Liver (tissue), 9 donors: Measurements from ENCODE around the gene USP24. TPM values are rescaled to one million over a fixed set of nuclear protein-coding genes. Genes with fewer than 3 reads are reported as not detected.
A peak's percentile ranks its signal among the peaks of the same experiment; 100 is the strongest.

Source experiments
- DNase-seq: peaks from one replicate; pipeline ENCODE4 v3.0.0-alpha.2; 2017; ENCODE audit warnings: low spot score
- H3K27ac ChIP-seq, 2 donors: one replicate each; pipeline ENCODE4 v1.7.0; 2013; ENCODE audit warnings: inconsistent platforms in 2 of 2, low read length in 2 of 2, control low read depth in 1 of 2, low read depth in 1 of 2, mild to moderate bottlenecking in 1 of 2
- H3K27me3 ChIP-seq, 4 donors: one replicate each; pipeline versions ENCODE4 v1.6.1 to v1.7.0; 2013; ENCODE audit warnings: low read length in 3 of 4, inconsistent platforms in 1 of 4, mild to moderate bottlenecking in 1 of 4, moderate library complexity in 1 of 4; ENCODE audit not compliant: control insufficient read depth in 4 of 4, insufficient read depth in 4 of 4
- H3K36me3 ChIP-seq, 4 donors: one replicate each; pipeline versions ENCODE4 v1.6.1 to v1.7.0; 2013; ENCODE audit warnings: low read length in 3 of 4, mild to moderate bottlenecking in 3 of 4, low read depth in 1 of 4, moderate library complexity in 1 of 4; ENCODE audit not compliant: control insufficient read depth in 4 of 4, insufficient read depth in 3 of 4
- H3K4me1 ChIP-seq, 4 donors: one replicate each; pipeline versions ENCODE4 v1.6.1 to v1.7.0; 2013; ENCODE audit warnings: low read length in 3 of 4, mild to moderate bottlenecking in 3 of 4, moderate library complexity in 1 of 4; ENCODE audit not compliant: control insufficient read depth in 4 of 4, insufficient read depth in 4 of 4
- H3K4me3 ChIP-seq, 3 donors: one replicate each; pipeline versions ENCODE4 v1.6.1 to v1.7.0; 2013; ENCODE audit warnings: low read length in 3 of 3, control low read depth in 1 of 3, low read depth in 1 of 3, mild to moderate bottlenecking in 1 of 3
- H3K9ac ChIP-seq, 2 donors: one replicate each; pipeline ENCODE4 v1.7.0; 2013; ENCODE audit warnings: low read length in 2 of 2, mild to moderate bottlenecking in 2 of 2, moderate library complexity in 2 of 2, control low read depth in 1 of 2, low read depth in 1 of 2
- H3K9me3 ChIP-seq, 4 donors: one replicate each; pipeline versions ENCODE4 v1.6.1 to v1.7.0; 2013; ENCODE audit warnings: low read length in 3 of 4; ENCODE audit not compliant: control insufficient read depth in 4 of 4
- ATF3 ChIP-seq: IDR thresholded peaks from 2 replicates; pipeline ENCODE4 v1.6.1; 2016; ENCODE audit warnings: antibody characterized with exemption
- EGR1 ChIP-seq, 2 donors: IDR thresholded peaks; 2 replicates each; pipeline ENCODE4 v1.6.1; 2016 to 2018; ENCODE audit warnings: antibody characterized with exemption in 2 of 2, low read depth in 2 of 2
- FOXA1 ChIP-seq: IDR thresholded peaks from 2 replicates; pipeline ENCODE4 v1.6.1; 2016; ENCODE audit warnings: antibody characterized with exemption
- FOXA2 ChIP-seq: IDR thresholded peaks from 2 replicates; pipeline ENCODE4 v1.6.1; 2016; ENCODE audit warnings: antibody characterized with exemption
- GABPA ChIP-seq, 2 donors: IDR thresholded peaks in 1 of 2; conservative IDR thresholded peaks in 1 of 2; 2 replicates each; pipeline ENCODE4 v1.6.1; 2016; ENCODE audit warnings: antibody characterized with exemption in 2 of 2, mild to moderate bottlenecking in 1 of 2, moderate library complexity in 1 of 2
- HNF4A ChIP-seq, 2 donors: conservative IDR thresholded peaks; 2 replicates each; pipeline ENCODE4 v1.6.1; 2016; ENCODE audit warnings: antibody characterized with exemption in 2 of 2, mild to moderate bottlenecking in 2 of 2
- HNF4G ChIP-seq: IDR thresholded peaks from 2 replicates; pipeline ENCODE4 v1.6.1; 2016; ENCODE audit warnings: antibody characterized with exemption
- JUND ChIP-seq, 2 donors: IDR thresholded peaks; 2 replicates each; pipeline ENCODE4 v1.6.1; 2016; ENCODE audit warnings: antibody characterized with exemption in 2 of 2
- NR2F2 ChIP-seq: IDR thresholded peaks from 2 replicates; pipeline ENCODE4 v1.6.1; 2016; ENCODE audit warnings: antibody characterized with exemption
- RAD21 ChIP-seq, 2 donors: IDR thresholded peaks; 2 replicates each; pipeline ENCODE4 v1.6.1; 2016; ENCODE audit warnings: antibody characterized with exemption in 2 of 2, mild to moderate bottlenecking in 2 of 2
- REST ChIP-seq: IDR thresholded peaks from 2 replicates; pipeline ENCODE4 v1.6.1; 2016; ENCODE audit warnings: antibody characterized with exemption, mild to moderate bottlenecking
- RXRA ChIP-seq, 2 donors: IDR thresholded peaks; 2 replicates each; pipeline ENCODE4 v1.6.1; 2017 to 2018; ENCODE audit warnings: antibody characterized with exemption in 2 of 2, mild to moderate bottlenecking in 1 of 2
- SP1 ChIP-seq: IDR thresholded peaks from 2 replicates; pipeline ENCODE4 v1.6.1; 2018; ENCODE audit warnings: antibody characterized with exemption, mild to moderate bottlenecking
- TAF1 ChIP-seq: conservative IDR thresholded peaks from 2 replicates; pipeline ENCODE4 v1.6.1; 2016; ENCODE audit warnings: antibody characterized with exemption, mild to moderate bottlenecking
- YY1 ChIP-seq: IDR thresholded peaks from 2 replicates; pipeline ENCODE4 v1.6.1; 2016; ENCODE audit warnings: antibody characterized with exemption, mild to moderate bottlenecking
- ZBTB33 ChIP-seq: IDR thresholded peaks from 2 replicates; pipeline ENCODE4 v1.6.1; 2016; ENCODE audit warnings: antibody characterized with exemption
- WGBS: extraction: QIAGEN DNeasy Blood & Tissue Kit; methylation state at CpG from one replicate; pipeline ENCODE4 v1.1.7; 2013; 5-methylcytosine and 5-hydroxymethylcytosine counted together
- polyA plus RNA-seq, 2 donors: library from polyadenylated mRNA; stranded (reverse) in 1 of 2; unstranded in 1 of 2; fragments of 200-250 nt in 1 of 2; fragments of >200 nt in 1 of 2; fragmentation: Nextera tagmentation in 1 of 2; extraction: Ambion mirVana in 1 of 2; gene quantifications; one replicate each; pipeline versions ENCODE4 v1.2.1 to v1.2.3, GENCODE V29; 2013 to 2015
- total RNA-seq, 2 donors: library from RNA; depleted of rRNA; stranded (reverse); fragments of >200 nt; gene quantifications; one replicate each; pipeline ENCODE4 v1.2.3, GENCODE V29; 2014
- TF ChIP-seq, protein P1 (sequence below): IDR thresholded peaks from 2 replicates; pipeline ENCODE4 v1.6.1; 2016; ENCODE audit warnings: antibody characterized with exemption
- TF ChIP-seq, protein P2 (sequence below): fragments of 150-350 bp; IDR thresholded peaks from 2 replicates; pipeline ENCODE4 v1.5.1; 2017; ENCODE audit warnings: improper control_type of control experiment, low read depth, low read length; ENCODE audit not compliant: missing input control
- donor health status: healthy.
- donor health status: healthy.
- donor health status: healthy.
- donor health status: healthy.
- donor health status: healthy.

The USP24 gene
- total and polyA plus RNA-seq, 4 donors, result 7.0 to 75.8 (median 20.3) TPM

- peaks cover 7 to 59% (median 52%) of the 10 kb centered on the region in 4 donors for H3K36me3 ChIP-seq
- H3K4me1 ChIP-seq, result peaks cover 0 to 21% (median 6%) of the 10 kb centered on the region in 4 donors
- TF ChIP-seq RXRA (IDR thresholded peaks at IDR 0.05), result no peak
- TF ChIP-seq HNF4G, result no peak
- no peak for TF ChIP-seq RAD21 (IDR thresholded peaks at IDR 0.05)
- 97% methylated on average over 3 of the region's 3 CpGs for WGBS
- H3K9ac ChIP-seq, result no peak overlapping the region
- H3K27me3 ChIP-seq, result no peaks in the 10 kb centered on the region
- H3K4me3 ChIP-seq, result no peak overlapping the region
- DNase-seq, result no peak
- no peak overlapping the region for H3K27ac ChIP-seq
- no peaks in the 10 kb centered on the region for H3K9me3 ChIP-seq
Measured at GRCh38 chr1:55073187-55073916, 141.8 kb downstream of the USP24 start.

- peaks cover 5 to 52% (median 45%) of the 10 kb centered on the region in 4 donors for H3K36me3 ChIP-seq
- peaks cover 0 to 32% (median 12%) of the 10 kb centered on the region in 4 donors for H3K4me1 ChIP-seq
- H3K4me3 ChIP-seq, result no peak overlapping the region
- H3K9me3 ChIP-seq, result no peaks in the 10 kb centered on the region
- WGBS, result 35% methylated on average over 8 of the region's 8 CpGs
- no peak overlapping the region for H3K9ac ChIP-seq
- no peak overlapping the region for H3K27ac ChIP-seq
- H3K27me3 ChIP-seq, result no peaks in the 10 kb centered on the region
- no peak for DNase-seq
- TF ChIP-seq NR2F2 (no peak), REST (no peak), YY1 (no peak), ZBTB33 (no peak), ATF3 (no peak), RAD21 (IDR thresholded peaks at IDR 0.05) (peak; percentile 39 to 66), FOXA2 (no peak), TAF1 (no peak), JUND (IDR thresholded peaks at IDR 0.05) (no peak), FOXA1 (no peak), EGR1 (IDR thresholded peaks at IDR 0.05; ENCODE audit: low read depth in 2 of 2) (no peak), HNF4A (conservative IDR thresholded peaks at IDR 0.05) (peak; percentile 45 to 75), GABPA (IDR thresholded peaks at IDR 0.05 in 1 of 2, conservative IDR thresholded peaks at IDR 0.05 in 1 of 2) (no peak), HNF4G (no peak), RXRA (IDR thresholded peaks at IDR 0.05) (peak; percentile 49 to 72), SP1 (peak; percentile 50)
- TF ChIP-seq, protein P1, sequence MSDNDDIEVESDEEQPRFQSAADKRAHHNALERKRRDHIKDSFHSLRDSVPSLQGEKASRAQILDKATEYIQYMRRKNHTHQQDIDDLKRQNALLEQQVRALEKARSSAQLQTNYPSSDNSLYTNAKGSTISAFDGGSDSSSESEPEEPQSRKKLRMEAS, result no peak
- TF ChIP-seq, protein P2, sequence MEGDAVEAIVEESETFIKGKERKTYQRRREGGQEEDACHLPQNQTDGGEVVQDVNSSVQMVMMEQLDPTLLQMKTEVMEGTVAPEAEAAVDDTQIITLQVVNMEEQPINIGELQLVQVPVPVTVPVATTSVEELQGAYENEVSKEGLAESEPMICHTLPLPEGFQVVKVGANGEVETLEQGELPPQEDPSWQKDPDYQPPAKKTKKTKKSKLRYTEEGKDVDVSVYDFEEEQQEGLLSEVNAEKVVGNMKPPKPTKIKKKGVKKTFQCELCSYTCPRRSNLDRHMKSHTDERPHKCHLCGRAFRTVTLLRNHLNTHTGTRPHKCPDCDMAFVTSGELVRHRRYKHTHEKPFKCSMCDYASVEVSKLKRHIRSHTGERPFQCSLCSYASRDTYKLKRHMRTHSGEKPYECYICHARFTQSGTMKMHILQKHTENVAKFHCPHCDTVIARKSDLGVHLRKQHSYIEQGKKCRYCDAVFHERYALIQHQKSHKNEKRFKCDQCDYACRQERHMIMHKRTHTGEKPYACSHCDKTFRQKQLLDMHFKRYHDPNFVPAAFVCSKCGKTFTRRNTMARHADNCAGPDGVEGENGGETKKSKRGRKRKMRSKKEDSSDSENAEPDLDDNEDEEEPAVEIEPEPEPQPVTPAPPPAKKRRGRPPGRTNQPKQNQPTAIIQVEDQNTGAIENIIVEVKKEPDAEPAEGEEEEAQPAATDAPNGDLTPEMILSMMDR, result peak; percentile 18
Measured at GRCh38 chr1:55071477-55071876, 143.7 kb downstream of the USP24 start.
